ENCODE results near the gene NSMF. TPM values are rescaled to one million over a fixed set of nuclear protein-coding genes. Genes with fewer than 3 reads are reported as not detected.

Gene NSMF
- total RNA-seq, 1 donor from 2014 or later = 20.7 TPM

DNA sequence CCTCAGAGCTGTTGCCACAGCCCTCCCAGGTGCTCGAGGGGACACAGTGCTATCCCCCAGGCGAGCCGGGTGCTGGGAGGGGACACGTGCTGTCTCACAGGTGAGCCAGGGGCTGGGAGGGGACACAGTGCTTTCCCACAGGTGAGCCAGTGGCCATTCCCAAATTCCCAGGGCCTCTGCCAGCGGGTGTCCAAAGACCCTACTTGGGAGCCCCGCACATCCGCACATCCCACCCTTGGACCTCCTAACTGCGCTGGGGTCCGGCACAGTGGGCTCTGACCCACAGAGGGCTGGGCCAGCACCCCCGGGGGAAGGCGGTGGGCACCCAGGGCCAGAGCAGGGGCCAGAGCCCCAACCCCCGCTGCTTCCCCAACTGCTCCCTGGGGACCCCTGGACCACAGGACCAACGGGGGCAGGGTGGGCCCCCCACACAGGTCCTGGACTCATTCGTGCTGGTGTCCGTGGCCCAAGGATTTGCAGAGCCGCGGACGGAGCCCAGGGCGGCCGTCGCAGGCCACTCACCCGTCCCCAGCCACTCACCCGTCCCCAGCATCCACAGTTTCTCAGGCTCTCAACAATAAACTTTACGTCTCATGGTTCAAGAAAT, 54.1 kb downstream of the NSMF start:
- Histone ChIP-seq H3K4me1 (peaks cover 24% of the 10 kb centered on the region), H3K27me3 (ENCODE audit: low read depth) (peaks cover 5% of the 10 kb centered on the region), H3K9me3 (no peaks in the 10 kb centered on the region), H3K4me3 (no peak overlapping the region), H3K36me3 (no peaks in the 10 kb centered on the region), H3K27ac (no peak overlapping the region)
- no peak for DNase-seq
- intact Hi-C loops (cut with DNase I) = no loop called here
- TF ChIP-seq, protein P1, sequence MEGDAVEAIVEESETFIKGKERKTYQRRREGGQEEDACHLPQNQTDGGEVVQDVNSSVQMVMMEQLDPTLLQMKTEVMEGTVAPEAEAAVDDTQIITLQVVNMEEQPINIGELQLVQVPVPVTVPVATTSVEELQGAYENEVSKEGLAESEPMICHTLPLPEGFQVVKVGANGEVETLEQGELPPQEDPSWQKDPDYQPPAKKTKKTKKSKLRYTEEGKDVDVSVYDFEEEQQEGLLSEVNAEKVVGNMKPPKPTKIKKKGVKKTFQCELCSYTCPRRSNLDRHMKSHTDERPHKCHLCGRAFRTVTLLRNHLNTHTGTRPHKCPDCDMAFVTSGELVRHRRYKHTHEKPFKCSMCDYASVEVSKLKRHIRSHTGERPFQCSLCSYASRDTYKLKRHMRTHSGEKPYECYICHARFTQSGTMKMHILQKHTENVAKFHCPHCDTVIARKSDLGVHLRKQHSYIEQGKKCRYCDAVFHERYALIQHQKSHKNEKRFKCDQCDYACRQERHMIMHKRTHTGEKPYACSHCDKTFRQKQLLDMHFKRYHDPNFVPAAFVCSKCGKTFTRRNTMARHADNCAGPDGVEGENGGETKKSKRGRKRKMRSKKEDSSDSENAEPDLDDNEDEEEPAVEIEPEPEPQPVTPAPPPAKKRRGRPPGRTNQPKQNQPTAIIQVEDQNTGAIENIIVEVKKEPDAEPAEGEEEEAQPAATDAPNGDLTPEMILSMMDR (IDR thresholded peaks at IDR 0.05) = no peak
- ATAC-seq = no peak

DNA sequence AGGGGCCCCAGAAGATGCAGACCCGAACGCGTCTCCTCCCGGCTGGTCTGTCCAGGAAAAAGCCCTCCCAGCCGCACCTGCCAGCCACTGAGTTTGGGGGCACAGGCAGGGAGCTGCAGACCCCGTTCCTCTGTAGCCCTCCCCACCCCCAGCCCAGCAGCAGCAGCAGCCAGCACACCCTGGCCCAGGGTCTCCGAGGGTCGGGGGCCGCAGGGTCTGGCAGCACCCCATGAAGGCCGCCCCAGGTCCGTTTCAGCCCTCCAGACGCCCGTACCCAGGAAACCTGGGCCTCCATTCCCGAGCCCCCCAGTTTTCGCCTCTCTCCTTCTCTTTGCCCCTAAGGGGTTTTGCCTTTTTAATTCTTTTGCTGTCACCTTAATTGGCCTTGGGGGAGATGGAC, 55.9 kb downstream of the NSMF start:
- Histone ChIP-seq H3K4me3 (no peak overlapping the region), H3K36me3 (no peaks in the 10 kb centered on the region), H3K9me3 (no peaks in the 10 kb centered on the region), H3K27ac (no peak overlapping the region), H3K27me3 (ENCODE audit: low read depth) (peaks cover 5% of the 10 kb centered on the region), H3K4me1 (peaks cover 24% of the 10 kb centered on the region)
- TF ChIP-seq, protein P1 (IDR thresholded peaks at IDR 0.05) = no peak
- intact Hi-C loops (cut with DNase I) = no loop called here
- no peak for ATAC-seq
- DNase-seq = no peak

DNA sequence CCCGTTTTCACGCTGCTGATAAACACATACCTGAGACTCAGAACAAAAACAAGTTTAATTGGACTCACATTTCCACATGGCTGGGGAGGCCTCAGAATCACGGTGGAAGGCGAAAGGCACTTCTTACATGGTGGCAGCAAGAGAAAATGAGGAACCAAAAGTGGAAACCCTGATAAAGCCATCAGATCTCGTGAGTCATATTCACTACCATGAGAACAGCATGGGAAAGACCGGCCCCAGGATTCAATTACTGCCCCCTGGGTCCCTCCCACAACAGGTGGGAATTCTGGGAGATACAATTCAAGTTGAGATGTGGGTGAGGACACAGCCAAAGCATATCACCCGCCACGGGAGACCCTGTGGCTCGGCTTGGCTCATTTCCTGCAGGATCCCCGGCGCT, 56.4 kb downstream of the NSMF start:
- H3K9me3 ChIP-seq = no peaks in the 10 kb centered on the region
- no peak for ATAC-seq
- DNase-seq = no peak
- peaks cover 5% of the 10 kb centered on the region for H3K27me3 ChIP-seq (ENCODE audit: low read depth)
- peaks cover 23% of the 10 kb centered on the region for H3K4me1 ChIP-seq
- no peaks in the 10 kb centered on the region for H3K36me3 ChIP-seq
- H3K27ac ChIP-seq = no peak overlapping the region
- no peak overlapping the region for H3K4me3 ChIP-seq
- TF ChIP-seq, protein P1 (IDR thresholded peaks at IDR 0.05) = no peak
- intact Hi-C loops (cut with DNase I) = no loop called here

DNA sequence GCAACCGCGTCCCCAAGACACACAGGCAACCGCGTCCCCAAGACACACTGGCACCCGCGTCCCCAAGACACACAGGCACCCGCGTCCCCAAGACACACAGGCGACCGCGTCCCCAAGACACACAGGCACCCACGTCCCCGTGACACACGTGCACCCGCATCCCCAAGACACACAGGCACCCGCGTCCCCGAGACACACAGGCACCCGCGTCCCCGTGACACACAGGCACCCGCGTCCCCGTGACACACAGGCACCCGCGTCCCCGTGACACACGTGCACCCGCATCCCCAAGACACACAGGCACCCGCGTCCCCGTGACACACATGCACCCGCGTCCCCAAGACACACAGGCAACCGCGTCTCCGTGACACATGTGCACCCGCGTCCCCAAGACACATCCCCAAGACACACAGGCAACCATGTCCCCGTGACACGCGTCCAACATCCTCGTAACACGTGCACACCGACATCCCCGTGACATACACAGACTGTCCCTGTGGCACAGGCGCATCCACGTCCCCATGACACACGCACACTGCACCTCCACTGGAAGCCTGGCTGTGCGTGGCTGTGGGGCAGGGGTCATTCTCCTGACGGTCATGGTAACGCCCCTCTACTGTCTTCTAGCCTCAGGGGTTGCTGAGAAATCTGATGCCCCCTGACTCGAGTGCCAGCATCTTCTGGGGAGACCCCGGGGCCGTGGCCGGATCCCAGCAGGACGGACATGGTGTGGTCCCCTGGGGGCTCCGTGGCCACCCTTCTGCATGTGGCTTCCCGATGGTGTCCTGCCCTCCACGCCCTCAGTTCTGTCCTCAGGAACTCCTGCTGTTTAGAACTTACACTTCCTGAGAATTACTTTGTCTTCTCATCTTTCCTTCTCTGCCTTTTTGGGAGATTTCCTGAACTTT, 60.3 kb downstream of the NSMF start:
- Histone ChIP-seq H3K36me3 (no peaks in the 10 kb centered on the region), H3K4me3 (no peak overlapping the region), H3K9me3 (no peaks in the 10 kb centered on the region), H3K4me1 (no peaks in the 10 kb centered on the region), H3K27me3 (ENCODE audit: low read depth) (no peaks in the 10 kb centered on the region), H3K27ac (no peak overlapping the region)
- intact Hi-C loops (cut with DNase I) = no loop called here
- DNase-seq (no peak), ATAC-seq (no peak)
- TF ChIP-seq, protein P1 (IDR thresholded peaks at IDR 0.05) = no peak

DNA sequence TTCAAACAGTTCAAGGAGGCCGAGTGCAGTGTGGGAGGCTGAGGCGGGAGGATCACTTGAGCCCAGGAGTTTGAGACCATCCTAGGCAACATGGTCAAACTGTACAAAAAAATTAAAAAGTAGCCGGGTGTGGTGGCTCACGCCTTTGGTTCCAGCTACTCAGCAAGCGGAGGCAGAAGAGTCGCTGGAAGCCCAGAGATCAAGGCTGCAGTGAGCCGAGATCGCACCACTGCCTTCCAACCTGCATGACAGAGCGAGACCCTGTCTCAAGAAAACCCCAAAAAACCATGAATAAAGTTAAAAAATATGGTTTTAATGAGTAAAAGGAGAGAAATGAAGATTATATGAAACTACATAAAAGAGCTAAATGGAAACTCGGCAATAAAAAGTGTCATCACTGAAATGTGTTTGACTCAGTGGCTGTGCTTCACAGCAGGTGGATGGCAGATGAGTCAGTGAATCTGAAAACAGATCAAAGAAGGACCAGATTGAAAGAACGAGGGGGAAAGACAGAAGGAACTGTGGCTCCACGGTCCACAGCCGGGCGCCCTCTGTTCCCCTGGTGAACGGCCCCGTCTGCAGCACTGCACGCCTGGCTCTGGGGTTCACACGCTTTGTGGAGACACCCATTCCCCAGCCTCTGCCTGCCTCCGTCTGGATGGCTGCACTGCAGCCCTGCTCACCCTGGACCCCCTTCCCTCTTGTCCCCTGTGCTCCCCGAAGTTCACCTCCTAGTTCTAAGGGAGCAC, 61.3 kb downstream of the NSMF start:
- no peak overlapping the region for H3K4me3 ChIP-seq
- DNase-seq = no peak
- H3K27me3 ChIP-seq (ENCODE audit: low read depth) = no peaks in the 10 kb centered on the region
- intact Hi-C loops (cut with DNase I) = no loop called here
- TF ChIP-seq, protein P1 (IDR thresholded peaks at IDR 0.05) = no peak
- H3K27ac ChIP-seq = no peak overlapping the region
- no peaks in the 10 kb centered on the region for H3K36me3 ChIP-seq
- no peaks in the 10 kb centered on the region for H3K4me1 ChIP-seq
- ATAC-seq = no peak
- no peaks in the 10 kb centered on the region for H3K9me3 ChIP-seq

Small RNA genes within 50 kb of the gene (microRNA-seq; reads per million reads assigned to microRNA genes)
- gene MIR7114 (ENCODE audit: borderline number of aligned reads) = not detected

Other genes starting within 250 kb of the NSMF start
- 5.8 TPM for gene RNF208, start 237.1 kb downstream of the NSMF start, total RNA-seq
- 0.59 TPM for gene CYSRT1, start 234.2 kb downstream of the NSMF start, total RNA-seq
- gene RNF224, start 231.8 kb downstream of the NSMF start, total RNA-seq = 0.21 TPM
- gene SLC34A3, start 228.4 kb downstream of the NSMF start, total RNA-seq = not detected
- gene TUBB4B, start 218.0 kb downstream of the NSMF start, total RNA-seq = 208 TPM
- 0.38 TPM for gene STPG3, start 208.0 kb downstream of the NSMF start, total RNA-seq
- 44.7 TPM for gene NELFB, start 204.0 kb downstream of the NSMF start, total RNA-seq
- 27.2 TPM for gene TOR4A, start 181.6 kb downstream of the NSMF start, total RNA-seq
- 6.5 TPM for gene NRARP, start 157.1 kb downstream of the NSMF start, total RNA-seq
- 25.2 TPM for gene EXD3, start 36.2 kb downstream of the NSMF start, total RNA-seq
- gene NOXA1, start 35.9 kb downstream of the NSMF start, total RNA-seq = 6.9 TPM
- gene ENTPD8, start 18.0 kb downstream of the NSMF start, total RNA-seq = 0.15 TPM
- 12.2 TPM for gene PNPLA7, start 91.1 kb upstream of the NSMF start, total RNA-seq
- gene MRPL41, start 92.5 kb upstream of the NSMF start, total RNA-seq = 44.6 TPM
- gene DPH7, start 119.6 kb upstream of the NSMF start, total RNA-seq = 28.4 TPM
- 15.2 TPM for gene ZMYND19, start 131.2 kb upstream of the NSMF start, total RNA-seq
- 71.0 TPM for gene ARRDC1, start 146.4 kb upstream of the NSMF start, total RNA-seq
- 73.5 TPM for gene EHMT1, start 159.7 kb upstream of the NSMF start, total RNA-seq